GM23338 (cell line): ENCODE data around the gene ELF5.

Experiments used
- CREB1 ChIP-seq: fragments of 250-450 bp; sonication (Bioruptor Pico); IDR thresholded peaks from 2 replicates; pipeline ENCODE4 v1.5.0; 2020; ENCODE audit warnings: low read depth, mild to moderate bottlenecking, moderate library complexity
- EZH2 ChIP-seq: fragments of 200-600 bp; sonication (generic); IDR thresholded peaks from one replicate; pipeline ENCODE4 v1.8.0; 2017; ENCODE audit warnings: antibody characterized with exemption, mild to moderate bottlenecking, low read depth; ENCODE audit not compliant: unreplicated experiment
- POLR2AphosphoS5 ChIP-seq: IDR thresholded peaks from 2 replicates; pipeline ENCODE4 v1.6.1; 2016; ENCODE audit warnings: antibody characterized with exemption, low read depth
- TF ChIP-seq, protein P1 (sequence below), 2 experiments: fragments of 200-600 bp in 1 of 2; sonication (generic) in 1 of 2; conservative IDR thresholded peaks; 2 replicates each; pipeline versions ENCODE4 v1.5.1 to v1.6.1; 2016 to 2017; ENCODE audit warnings: antibody characterized with exemption in 2 of 2, low read depth in 2 of 2, mild to moderate bottlenecking in 2 of 2, moderate library complexity in 1 of 2

DNA sequence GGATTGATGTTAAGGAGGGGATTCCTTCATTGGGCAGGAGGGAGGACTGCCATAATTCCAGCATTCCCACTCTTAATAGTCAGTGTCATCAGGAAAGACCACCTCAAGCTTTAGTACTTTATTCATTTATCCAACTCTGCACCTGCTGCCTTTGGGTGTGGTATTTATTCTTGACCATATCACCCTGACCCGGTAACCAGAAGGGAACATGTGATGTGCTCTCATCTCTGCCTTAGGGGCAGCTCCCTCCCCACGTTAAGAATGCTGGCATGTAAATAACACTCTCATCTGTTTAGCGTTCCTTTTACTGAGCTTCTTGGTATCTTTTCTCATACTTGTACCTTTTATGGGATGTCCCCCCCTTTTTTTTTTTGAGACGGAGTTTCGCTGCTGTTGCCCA, 67.2 kb downstream of the ELF5 start:
- TF ChIP-seq EZH2 (no peak), CREB1 (no peak), POLR2AphosphoS5 (no peak)
- TF ChIP-seq, protein P1, sequence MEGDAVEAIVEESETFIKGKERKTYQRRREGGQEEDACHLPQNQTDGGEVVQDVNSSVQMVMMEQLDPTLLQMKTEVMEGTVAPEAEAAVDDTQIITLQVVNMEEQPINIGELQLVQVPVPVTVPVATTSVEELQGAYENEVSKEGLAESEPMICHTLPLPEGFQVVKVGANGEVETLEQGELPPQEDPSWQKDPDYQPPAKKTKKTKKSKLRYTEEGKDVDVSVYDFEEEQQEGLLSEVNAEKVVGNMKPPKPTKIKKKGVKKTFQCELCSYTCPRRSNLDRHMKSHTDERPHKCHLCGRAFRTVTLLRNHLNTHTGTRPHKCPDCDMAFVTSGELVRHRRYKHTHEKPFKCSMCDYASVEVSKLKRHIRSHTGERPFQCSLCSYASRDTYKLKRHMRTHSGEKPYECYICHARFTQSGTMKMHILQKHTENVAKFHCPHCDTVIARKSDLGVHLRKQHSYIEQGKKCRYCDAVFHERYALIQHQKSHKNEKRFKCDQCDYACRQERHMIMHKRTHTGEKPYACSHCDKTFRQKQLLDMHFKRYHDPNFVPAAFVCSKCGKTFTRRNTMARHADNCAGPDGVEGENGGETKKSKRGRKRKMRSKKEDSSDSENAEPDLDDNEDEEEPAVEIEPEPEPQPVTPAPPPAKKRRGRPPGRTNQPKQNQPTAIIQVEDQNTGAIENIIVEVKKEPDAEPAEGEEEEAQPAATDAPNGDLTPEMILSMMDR (conservative IDR thresholded peaks at IDR 0.05; ENCODE audit: low read depth in 2 of 2) = no peak
